Epithelial cell of esophagus (primary cell): ENCODE measurements around the gene MUC21.
A peak's percentile ranks its signal among the peaks of the same experiment; 100 is the strongest.

Source experiments
- DNase-seq: peaks from one replicate; pipeline ENCODE4 v3.0.0; 2010; ENCODE audit warnings: low read depth
- H3K4me3 ChIP-seq: 2 replicates; pipeline ENCODE4 v1.5.1; 2011; ENCODE audit warnings: mild to moderate bottlenecking, low read length, control low read depth
- TF ChIP-seq, protein P1 (sequence below): IDR thresholded peaks from 2 replicates; pipeline ENCODE4 v1.5.1; 2011; ENCODE audit warnings: low read depth, mild to moderate bottlenecking, low read length, control low read depth, inconsistent platforms; ENCODE audit not compliant: insufficient read depth; ENCODE audit errors: missing control alignments

Gene MUC21

DNA sequence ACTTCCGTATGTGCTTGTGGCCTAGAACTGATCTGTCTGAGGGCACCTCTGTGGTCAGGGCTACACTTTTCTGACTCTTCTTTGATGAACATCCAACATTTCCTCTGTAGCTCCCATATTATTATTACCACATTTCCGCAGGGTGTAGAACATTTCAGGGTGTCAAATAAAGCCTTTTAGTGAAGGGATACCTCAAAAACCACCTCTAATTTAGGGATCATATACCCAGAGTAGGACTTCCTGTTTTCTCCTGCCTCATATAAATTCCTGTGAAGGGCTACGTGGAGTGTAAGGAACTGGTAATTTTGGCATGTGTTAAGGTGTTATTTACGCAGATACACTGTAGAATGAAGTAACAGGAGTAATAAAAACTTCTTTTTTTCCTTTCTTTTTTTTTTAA is 21.3 kb downstream of the MUC21 start:
- DNase-seq: no peak

DNA sequence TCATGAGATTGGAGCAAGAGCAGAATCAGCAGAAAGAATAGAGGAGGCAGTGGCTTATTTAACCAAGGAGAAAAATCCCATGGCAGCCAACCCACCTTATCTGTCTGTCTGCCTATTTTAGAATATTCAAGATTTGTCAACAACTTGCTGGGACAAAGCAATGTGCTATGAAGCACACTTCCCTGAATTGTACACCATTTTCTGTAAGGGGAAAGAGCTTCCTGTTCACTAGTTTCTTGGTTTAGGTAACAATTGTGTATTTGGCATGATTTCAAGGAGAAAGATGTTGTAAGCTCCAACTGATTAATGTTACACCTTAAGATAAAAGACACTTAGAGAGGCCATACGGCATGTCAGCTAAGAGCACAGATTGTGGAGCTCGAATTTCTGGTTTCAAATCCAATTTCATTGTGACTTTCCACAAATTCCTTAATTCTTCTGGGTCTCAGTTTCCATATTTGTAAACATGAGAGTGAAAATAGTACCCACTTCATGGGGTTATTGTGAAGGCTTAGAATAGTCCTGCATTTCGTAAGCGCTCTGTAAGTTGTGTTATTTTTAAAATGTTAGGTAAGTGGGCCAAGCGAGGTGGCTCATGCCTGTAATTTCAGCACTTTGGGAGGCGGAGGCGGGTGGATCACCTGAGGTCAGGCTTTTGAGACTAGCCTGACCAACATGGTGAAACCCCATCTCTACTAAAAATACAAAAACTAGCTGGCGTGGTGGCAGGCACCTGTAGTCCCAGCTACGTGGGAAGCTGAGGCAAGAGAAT is 21.9 kb downstream of the MUC21 start:
- peak; percentile 55 for DNase-seq
- H3K4me3 ChIP-seq: no peak overlapping the region
- TF ChIP-seq, protein P1, sequence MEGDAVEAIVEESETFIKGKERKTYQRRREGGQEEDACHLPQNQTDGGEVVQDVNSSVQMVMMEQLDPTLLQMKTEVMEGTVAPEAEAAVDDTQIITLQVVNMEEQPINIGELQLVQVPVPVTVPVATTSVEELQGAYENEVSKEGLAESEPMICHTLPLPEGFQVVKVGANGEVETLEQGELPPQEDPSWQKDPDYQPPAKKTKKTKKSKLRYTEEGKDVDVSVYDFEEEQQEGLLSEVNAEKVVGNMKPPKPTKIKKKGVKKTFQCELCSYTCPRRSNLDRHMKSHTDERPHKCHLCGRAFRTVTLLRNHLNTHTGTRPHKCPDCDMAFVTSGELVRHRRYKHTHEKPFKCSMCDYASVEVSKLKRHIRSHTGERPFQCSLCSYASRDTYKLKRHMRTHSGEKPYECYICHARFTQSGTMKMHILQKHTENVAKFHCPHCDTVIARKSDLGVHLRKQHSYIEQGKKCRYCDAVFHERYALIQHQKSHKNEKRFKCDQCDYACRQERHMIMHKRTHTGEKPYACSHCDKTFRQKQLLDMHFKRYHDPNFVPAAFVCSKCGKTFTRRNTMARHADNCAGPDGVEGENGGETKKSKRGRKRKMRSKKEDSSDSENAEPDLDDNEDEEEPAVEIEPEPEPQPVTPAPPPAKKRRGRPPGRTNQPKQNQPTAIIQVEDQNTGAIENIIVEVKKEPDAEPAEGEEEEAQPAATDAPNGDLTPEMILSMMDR: no peak

More for the DNA sequence above, 21.3 kb downstream of the MUC21 start:
- TF ChIP-seq, protein P1: no peak
- H3K4me3 ChIP-seq: no peak overlapping the region

DNA sequence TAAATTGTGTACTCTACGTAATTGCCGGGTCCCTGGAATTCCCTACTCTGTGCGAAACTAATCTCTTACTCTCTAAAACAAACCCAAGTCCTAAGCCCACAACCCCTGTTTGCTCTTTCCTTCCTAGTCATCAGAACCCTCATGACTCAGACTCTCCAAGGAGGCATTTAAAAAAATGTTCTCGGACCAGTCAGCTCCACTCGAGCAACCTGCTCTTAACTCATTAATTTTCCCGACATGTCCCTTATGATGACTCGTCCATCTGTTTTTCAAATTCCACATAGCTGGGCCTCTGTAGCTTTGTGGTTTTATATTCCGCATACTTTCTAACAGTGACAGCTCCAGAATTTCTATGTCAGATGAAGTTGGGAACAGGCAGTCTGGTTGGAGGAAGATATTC is 24.2 kb downstream of the MUC21 start:
- H3K4me3 ChIP-seq: no peak overlapping the region
- DNase-seq: peak; percentile 91
- TF ChIP-seq, protein P1: no peak

DNA sequence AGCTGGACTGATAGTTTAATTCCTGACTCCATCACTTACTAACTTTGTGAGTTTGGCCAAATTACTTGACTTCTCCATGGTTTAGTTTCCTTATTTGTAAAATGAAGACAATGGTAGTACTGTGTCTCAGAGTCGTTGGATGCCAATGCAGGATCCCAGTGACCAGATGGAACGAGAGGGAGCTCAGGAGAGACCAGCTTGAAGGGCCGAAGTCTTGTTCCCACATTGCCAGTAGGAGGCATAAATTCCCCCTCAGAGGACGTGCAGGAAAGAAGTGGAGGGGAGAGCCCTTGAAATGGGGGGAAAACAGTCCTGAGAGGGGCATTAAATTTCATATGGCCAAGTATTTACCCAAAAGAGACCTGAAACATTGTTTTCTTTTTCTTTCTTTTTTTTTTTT is 24.6 kb downstream of the MUC21 start:
- TF ChIP-seq, protein P1: no peak
- H3K4me3 ChIP-seq: no peak overlapping the region
- peak; percentile 7 for DNase-seq

DNA sequence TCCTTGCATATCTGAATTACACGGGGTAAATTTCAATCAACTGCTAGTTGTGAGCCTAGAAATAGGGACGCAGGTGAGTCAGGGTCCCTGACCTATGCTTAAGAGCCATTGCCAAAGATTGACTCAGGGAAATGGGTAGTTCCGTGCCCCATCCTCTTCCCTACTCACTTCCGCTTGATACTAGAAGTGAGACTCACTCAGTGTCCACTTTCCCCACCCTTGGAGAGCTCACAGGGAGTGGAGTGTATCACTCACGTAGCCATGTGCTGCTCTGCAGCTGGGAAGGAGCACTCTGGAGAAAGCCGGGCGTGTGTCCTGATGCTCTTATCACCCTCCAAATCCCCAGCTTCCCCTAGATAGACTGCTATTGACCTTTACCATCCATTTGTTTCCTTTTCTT is 26.2 kb downstream of the MUC21 start:
- TF ChIP-seq, protein P1: no peak
- no peak overlapping the region for H3K4me3 ChIP-seq
- peak; percentile 6 for DNase-seq

DNA sequence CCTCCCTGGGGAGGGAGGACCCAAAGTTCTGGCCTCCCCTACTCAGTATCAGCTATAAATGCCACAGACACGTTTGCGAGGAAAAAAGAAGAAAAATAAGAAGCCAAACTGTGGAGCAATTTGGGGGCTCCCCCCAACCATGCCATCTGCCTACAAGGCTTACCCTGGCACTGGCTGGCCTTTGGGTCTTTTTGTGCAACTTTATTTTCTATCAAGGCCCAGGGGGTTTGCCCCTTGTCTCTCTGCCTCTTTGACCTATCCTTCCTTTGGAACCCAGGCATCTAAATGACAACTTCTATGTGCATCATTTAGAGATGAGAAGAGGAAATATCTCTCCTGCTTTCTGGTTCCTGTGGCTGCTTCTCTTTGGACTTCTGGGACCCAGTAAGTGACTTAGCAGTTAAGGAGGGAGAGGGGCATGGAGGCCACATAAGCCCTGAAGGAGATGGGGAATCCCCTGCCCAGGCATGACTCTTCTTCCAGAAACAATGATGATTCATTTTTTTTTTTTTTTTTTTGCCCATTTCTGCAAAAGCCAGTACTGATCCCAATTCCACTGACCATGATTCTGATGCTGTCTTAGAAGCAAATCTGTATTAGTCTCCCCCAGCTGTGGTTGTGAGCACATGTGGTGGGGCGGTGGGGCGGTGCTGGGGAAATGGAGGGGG is 27.0 kb downstream of the MUC21 start, which contains the start of gene MUC22:
TSS of gene MUC22 (plus strand) at position 82 of the 668 bp plus-strand sequence. CDS start at position 315, 233 bp downstream.
- DNase-seq: peak; percentile 75
- TF ChIP-seq, protein P1: no peak
- no peak within 1 kb of the TSS for H3K4me3 ChIP-seq
